HG03342 (cell line): ENCODE measurements around the gene SUPT5H.

Experiments
- ATAC-seq: cut with Tn5 transposase; IDR thresholded peaks from one replicate; pipeline ENCODE4 v1.9.1; 2021; ENCODE audit warnings: mild to moderate bottlenecking, moderate library complexity; ENCODE audit not compliant: unreplicated experiment

The SUPT5H gene

DNA sequence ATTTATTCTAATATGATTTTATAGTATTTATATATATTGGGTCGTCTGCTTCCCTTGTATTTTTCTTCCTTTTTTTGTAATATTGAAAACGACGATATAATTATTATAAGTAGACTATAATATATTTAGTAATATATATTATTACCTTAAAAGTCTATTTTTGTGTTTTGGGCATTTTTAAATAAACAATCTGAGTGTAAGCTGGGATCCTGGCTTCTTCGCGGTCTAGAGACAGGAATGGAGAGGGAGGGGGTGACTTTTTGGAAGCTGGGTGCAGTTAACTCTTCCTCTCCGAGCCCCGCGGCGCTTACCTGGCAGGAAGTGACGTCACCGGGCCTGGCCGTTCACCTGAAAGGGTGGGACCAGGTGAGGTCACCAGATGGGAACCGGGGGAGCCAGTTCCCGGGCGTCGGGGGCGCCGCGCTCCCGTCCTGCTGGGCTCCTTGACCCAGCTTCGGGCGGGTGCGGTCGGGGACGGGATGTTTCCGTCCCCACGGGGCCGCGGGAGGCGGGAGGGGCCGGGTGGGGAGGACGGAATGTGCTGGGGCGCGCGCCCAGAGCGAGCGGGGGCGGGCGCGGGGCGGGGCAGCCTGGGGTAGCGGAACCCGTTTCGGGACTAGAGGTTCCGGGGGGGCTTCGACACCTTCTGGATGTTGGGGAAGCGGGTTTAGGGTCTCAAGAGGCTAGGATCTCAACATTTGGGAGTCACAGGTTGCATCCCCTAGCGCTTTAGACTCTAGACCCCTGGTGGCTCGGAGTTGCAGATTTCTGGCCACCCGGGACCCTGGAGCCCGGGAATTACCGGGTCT lies 36.0 kb upstream of the SUPT5H start:
- no peak for ATAC-seq

DNA sequence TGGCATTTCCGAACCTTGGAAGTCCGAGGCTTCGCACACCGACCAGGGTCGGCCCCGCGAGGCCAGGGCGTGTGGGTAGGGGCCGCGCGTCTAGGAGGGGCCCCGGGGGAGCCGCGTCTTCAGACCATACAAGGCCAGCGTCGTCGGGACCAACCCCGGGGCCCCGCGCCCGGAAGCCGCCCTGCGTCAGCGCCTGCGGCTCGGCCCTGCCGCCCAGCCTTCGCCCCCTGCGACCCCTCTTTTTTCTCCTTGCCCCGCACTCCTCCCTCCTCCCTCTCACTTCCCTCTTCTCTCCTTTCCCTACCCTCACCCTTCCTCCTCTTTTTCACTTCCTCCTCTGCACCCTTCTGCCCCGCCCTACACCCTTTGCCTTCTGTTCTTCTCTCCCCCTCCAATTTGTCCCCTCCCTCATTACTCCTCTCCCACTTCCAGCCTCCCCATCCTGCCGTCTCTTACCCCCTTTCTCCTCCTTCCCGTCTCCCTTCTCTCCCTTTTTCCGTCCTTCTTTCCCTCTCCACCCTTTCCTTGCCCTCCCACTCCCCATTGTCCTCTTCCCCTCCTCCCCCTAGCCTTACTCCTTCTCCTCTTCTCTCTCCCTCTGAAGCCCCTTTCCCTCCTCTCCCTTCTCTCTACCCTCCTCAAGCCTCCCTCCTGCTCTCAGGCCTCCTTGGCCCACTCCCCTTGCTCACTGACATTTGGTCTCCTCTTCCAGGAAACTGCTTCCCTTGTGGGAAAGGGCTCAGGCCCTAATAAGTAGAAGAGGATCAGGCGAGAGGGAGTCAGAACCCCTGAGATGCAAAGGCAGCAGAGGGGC lies 35.2 kb upstream of the SUPT5H start:
- no peak for ATAC-seq

DNA sequence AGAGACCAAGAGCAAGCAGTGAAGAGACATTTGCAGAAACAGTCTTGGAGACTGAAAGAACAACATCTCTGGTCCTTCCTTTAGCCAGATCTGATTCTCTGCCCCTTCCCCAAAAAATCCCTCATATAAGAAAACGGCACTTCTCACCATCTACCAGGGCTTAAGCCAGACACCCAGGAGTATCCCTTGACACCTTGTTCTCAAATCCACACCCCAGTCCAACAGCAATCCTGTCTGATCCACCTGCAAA lies 34.6 kb upstream of the SUPT5H start:
- ATAC-seq, result no peak

DNA sequence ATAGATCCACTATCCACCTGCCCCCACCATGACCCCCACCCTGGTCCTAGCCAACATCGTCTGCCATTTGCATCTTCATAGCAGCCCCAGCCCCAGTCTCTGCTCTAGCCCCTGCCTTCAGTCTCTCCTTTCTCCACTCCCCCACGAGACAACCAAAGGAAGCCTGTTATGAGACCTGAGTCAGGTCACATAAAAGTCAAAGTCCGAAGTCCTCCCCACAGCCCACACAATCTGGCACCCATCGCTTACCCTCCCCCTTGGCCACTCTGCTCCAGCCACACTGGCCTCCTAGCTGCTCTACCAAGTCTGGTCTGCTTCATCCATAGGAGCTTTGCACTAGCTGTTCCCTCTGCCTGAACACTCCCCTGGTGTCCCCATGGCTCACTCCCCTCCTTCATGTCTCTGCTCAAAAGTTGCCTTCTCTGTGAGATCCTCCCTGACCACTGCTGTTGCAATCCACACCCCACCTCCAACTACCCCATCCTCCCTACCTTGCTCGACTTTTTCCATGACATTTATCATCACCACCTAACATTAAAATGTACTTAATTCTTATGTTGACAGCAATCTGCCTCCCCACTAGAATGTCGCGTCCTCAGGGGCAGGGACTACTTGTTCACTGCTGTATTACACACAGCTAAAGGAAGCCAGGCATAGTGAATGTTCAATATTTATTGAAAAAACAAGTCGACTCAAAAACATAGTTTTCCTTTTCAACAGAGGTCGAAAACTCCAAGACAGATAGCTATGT lies 34.1 kb upstream of the SUPT5H start:
- ATAC-seq, result no peak

DNA sequence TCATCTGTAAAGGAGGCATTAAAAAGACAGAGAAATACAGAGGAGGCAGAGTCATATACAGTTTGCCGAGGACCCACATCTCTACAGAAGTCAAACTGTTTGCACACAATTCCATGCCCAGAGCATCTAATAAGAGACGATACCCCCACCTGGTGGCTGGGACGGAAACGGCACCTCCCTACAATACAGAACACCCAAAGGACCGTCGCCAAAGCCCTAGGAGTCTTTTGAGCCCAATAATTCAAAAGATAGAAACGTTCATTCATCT lies 33.6 kb upstream of the SUPT5H start:
- peak; percentile 27 for ATAC-seq

DNA sequence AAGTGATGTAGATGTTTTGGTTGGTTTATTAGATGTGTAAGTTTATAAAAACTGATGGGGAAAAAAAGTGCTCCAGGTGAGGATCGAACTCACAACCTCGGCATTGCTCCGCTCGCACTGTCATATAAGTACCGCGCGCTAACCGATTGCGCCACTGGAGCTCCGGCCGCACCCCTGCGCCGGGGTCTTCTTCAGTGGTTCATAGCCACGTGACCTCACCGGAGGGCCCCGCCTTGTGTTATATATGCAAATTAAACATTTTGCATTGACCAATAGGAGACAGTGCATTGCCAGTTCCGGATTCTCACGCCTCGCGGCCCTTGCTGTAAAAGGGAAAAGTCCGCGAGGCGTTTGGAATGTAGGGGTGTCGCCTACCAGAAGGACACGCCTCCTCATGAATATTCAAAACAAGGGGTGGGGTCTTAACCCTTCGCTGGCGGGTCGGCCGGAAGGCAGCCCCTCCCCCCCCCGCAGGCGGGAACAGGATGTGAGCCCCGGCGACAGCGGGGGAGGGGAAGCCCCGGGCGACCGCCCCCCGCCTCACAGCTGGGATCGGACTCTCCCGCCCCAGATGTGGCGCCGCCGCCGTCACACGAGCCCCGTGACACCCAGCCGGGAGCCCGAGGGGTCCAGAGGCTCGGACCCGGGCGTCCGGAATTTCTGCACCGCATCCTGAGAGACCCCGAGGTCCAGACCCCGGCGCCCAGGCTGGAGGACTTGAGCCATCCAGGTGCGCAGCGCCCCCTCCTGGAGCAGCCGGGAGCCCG lies 33.1 kb upstream of the SUPT5H start, which contains the start of gene PLEKHG2:
TSS of gene PLEKHG2 (plus strand) at position 570 of the 767 bp plus-strand sequence. CDS start 1,418 bp downstream, outside the sequence.
- ATAC-seq, result peak; percentile 48

DNA sequence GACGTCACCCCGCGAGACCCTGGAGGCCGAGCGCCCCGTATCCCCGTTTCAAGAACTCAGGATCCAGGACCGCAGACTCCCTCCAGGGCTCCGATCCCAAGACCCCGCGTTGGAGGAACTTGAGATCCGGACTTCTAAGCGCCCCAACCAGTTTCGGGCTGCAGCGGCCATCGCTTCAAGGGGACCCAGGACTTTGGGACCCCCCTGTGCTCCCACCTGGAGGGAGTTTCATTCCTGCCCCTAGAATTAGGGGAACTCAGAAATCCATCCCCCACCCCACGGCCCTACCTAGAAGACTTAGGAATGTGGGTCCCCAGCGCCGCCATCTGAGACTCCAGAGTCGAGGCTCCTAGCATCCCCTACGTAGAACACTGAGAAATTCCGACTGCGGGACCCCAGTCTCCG lies 32.5 kb upstream of the SUPT5H start:
- no peak for ATAC-seq

DNA sequence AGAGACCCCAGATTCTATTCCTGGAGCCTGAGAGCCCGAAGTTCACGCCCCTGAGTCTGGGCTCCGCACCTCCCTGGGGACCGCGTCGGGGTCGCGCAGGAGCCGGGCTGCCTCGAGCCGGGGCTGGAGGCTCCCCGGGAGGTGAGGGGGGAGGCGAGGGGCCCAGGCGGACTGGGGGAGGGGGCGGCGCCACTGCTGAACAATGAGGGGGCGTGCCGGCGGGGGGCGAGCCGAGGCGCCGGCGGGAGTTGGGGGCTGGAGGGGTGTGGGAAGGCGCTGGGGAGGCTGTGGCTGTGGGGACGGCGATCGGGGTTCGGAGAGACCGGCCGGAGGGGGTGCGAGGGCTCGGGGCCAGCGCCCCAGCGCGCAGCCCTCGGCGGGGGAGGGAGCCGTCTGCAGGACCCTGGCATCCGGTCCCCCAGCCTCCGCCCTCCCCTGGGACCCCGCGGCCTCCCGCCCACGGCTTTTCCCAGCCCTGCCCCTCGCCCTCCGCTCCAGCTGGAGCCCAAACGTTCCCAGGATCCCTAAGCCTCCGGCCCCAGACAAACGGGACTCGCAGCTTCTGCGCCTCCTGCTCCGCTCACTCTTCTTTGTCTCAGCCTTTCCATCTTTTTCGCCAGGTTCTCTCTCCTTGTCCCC lies 32.0 kb upstream of the SUPT5H start:
- ATAC-seq, result no peak

DNA sequence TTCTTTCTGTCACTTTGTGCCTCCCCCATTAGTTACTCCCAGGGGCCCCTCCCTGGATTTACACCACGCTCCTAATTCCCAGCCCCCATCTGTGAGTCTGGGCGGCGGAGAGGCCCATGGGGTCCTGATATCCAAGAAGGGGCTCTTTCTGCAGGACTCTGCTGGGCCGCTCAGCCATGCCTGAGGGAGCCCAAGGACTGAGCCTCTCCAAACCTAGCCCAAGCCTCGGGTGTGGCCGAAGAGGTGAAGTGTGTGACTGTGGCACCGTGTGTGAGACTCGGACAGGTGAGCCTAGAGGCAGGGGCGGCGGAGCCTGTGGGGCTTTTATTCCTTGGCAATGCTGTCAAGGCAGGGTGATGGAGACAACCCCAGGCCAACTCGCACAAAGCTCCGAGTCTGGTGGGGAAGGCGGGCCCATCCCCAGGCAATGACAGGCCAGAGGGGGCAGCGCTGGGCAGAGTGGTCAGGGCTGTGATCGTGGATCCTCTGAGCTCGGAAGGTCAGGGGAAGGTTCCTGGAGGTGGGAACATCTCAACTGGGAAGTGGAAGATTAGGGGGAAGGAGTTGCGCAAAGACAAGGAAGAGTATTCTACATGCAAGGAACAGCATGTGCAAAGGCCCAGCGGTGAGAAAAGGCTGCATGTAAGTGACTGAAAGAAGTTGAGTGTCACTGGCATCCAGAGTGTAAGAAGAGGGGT lies 31.3 kb upstream of the SUPT5H start:
- no peak for ATAC-seq

DNA sequence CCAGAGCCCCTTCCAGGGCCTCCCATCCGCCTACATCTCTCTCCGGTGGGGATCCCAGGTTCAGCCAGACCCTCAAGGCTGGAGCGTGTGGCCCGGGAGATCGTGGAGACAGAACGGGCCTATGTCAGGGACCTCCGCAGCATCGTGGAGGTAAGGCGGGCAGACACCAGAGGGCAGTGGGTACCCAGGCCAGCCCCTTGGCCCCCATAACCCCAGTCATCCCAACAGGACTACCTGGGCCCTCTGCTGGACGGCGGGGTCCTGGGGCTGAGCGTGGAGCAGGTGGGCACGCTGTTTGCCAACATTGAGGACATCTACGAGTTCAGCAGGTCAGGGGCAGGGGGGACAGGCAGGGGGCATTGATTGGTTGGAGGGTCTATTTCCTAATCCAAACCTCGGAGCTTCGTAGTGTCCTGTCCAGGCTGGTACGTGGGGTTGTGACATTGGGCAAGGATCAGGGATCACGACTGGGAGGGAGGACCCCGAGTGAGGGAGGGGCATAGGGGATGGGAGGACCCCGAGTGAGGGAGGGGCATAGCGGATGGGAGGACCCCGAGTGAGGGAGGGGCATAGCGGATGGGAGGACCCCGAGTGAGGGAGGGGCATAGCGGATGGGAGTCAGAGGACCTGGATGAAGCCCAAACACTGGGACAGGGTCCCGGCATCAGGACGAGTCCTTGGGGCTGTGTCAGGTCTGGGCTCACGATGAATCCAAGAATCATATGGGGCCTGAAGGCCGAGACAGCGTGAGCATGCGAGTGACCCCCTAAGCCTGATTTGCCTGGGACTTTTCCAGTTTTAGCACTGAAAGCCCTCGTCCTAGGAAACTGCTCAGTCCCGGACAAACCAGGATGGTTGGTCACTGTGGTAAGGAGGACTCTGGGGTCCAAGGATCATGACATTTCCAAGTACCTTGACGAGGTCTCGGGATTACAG lies 30.0 kb upstream of the SUPT5H start:
- ATAC-seq, result no peak

DNA sequence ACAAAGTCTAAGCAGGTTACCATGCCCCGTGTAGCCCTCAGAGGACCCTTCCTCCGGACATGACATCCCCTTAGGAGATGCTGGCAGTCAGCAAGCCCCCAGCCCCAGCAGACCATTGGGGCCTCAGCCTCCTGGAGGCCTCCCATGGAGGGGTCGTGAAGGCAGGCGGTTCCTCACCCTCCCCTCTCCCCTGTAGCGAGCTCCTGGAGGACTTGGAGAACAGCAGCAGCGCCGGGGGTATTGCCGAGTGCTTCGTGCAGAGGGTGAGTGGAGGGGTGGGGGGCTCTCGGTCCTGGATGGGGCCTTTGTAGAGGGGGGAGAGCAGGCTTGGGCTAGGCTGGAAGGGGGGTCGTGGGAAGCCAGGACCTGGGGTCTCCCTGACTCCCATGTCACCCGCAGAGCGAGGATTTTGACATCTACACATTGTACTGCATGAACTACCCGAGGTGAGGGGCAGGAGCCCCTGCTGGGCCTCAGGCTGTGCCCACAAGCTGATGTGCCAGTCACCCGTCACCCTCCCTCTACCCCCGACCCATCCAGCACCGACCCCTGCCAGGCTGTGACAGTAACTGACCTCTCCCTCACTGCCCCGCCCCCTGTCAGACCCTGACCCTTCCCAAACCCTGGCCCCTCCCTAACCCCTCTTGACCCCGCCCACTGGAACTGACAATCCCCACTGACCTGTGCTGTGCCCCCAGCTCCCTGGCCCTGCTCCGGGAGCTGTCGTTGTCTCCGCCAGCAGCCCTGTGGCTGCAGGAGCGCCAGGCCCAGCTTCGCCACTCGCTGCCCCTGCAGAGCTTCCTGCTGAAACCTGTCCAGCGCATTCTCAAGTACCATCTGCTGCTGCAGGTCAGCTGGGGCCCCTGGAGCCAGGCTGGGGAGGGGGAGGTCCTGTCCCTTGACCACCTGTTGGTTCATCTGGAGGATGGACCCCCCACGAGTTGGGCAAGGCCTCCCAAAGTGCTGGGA lies 28.9 kb upstream of the SUPT5H start:
- ATAC-seq, result no peak

DNA sequence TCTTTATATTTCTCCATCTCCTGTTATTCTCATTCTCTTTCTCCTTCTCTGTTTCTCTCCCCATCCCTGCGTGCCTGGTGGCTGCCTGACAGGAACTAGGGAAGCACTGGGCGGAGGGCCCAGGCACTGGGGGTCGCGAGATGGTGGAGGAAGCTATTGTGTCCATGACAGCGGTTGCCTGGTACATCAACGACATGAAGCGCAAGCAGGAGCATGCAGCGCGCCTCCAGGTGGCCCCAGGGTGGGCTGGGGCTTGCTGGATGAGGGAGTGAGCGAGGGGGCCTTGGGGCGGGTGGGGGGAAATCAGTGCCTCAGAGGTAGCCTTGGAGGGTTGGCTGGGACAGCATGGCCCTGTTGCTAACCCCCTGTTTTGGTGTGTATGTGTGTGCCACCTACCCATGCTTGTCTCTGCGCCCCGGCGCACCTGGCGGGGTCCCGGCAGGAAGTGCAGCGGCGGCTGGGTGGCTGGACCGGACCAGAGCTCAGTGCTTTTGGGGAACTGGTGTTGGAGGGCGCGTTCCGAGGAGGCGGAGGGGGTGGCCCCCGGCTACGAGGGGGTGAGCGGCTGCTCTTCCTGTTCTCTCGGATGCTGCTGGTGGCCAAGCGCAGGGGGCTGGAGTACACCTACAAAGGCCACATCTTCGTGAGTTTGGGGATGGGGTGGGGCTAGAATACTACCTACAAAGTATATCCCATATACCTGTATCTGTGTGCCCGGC lies 27.8 kb upstream of the SUPT5H start:
- ATAC-seq, result no peak

DNA sequence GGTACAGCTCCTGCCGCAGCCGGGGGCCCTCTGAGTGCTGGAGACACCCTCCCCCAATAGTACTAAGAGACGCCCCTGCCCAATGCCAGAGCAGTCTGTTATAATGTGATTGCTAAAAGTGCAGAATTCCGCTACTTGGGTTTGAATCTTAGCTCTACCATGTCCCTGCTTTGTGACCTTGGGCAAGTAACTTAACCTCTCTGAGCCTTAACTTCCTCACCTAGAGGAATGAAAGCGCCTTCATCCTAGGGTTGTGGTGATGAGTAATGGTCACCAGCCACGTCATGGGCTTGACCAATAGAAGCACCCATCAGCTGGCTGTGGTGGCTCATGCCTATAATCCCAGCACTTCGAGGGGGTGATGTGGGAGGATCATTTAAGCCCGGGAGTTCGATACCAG lies 26.4 kb upstream of the SUPT5H start:
- ATAC-seq, result no peak

DNA sequence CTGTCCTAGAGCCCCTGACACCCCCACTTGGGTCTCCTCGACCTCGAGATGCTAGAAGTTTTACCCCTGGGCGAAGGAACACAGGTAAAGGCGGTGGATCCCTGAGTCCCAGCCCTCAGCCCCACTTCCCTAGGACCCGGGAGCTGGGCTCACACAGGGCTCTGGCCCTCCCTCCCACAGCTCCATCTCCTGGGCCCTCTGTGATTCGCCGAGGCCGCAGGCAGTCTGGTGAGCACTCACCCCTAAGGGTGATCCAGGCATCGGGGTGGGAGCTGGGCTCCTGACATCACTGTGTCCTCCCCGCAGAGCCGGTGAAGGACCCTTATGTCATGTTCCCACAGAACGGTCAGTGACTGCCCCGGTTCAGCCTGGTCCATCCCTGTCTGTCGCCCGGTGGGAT lies 24.6 kb upstream of the SUPT5H start:
- ATAC-seq, result no peak

DNA sequence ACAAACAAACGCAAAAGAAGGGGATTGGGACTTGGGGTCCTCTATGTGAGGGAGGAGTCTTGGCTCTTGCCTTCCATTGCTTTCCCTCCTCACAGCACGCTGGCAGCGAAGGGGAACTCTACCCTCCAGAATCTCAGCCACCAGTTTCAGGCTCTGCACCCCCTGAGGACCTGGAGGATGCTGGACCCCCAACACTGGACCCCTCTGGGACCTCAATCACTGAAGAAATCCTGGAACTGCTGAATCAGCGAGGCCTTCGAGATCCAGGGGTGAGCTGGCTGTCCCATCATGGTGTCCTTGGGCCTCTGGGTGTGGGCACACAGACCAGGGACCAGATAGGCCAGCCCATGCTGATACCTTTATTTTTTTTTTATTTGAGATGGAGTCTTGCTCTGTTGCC lies 23.4 kb upstream of the SUPT5H start:
- no peak for ATAC-seq

DNA sequence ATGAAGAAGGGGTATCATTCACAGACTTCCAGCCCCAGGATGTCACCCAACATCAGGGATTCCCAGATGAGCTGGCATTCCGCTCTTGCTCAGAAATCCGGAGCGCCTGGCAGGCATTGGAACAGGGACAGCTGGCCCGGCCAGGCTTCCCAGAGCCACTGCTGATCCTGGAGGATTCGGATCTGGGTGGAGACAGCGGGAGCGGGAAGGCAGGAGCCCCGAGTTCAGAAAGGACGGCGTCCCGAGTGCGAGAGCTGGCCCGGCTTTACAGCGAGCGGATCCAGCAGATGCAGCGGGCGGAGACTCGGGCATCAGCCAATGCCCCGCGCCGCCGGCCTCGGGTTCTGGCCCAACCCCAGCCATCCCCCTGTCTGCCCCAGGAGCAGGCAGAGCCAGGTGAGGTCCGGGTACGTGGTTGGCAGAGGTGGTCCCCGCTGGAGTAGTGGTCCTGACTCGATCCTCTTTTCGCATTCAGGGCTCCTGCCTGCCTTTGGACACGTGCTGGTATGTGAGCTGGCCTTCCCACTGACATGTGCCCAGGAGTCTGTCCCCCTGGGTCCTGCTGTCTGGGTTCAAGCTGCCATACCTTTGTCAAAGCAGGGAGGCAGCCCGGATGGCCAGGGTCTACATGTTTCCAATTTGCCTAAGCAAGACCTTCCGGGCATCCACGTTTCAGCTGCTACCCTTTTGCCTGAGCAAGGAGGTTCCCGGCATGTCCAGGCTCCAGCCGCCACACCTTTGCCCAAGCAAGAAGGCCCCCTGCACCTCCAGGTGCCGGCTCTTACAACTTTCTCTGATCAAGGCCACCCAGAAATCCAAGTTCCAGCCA lies 21.9 kb upstream of the SUPT5H start:
- no peak for ATAC-seq
